NOMO-1 (cell line): ENCODE data around the gene KDM3A.

ENCODE experiments used
- DNase-seq, 2 experiments: peaks; one replicate each; lab custom pipeline; 2025; ENCODE audit not compliant: unreplicated experiment in 2 of 2; lab: John Stamatoyannopoulos, UW

The KDM3A gene

DNA sequence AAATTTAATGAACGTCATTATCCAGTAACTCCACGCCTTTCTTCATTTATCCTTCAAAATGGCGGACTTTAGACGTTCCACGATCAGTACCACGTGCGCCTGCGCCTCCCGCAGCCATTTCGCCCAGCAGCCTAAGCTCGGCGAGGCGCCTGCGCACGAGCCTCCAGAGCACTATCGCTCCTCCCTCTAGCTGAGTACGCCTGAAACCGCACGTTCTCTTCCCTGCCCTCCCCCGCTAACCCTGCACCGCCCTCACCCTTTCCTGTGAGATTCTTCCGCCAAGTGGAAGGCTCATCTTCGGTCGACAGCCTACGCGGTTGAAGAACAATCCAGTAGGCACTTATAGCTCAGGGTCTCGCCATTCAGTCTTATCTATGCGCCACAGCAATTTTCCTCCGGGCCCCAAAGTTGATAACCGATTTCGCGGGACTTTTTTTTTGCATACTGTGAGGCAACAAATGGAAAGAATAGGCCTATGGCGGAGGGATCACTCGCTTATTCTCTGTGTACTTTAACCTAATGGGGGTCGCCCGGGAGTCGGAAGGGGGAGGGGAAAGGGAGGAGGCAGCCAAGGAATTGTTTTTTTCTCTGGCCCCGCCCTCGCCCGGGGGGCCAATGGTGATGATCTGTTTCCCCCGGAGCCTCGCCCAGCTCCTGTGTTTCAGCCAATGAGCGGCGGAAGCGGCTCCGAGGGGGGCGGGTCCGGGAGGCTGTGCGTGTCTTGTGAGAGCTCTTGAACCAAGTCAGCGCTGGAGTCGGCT lies at the start of gene KDM3A:
TSS of gene KDM3A (plus strand) at position 741 of the 761 bp plus-strand sequence. CDS start 677 bp downstream, outside the sequence.
- DNase-seq, result peak; percentile 97 to 98

GRCh38 chr2:86392873-86393518 lies 48.2 kb upstream of the KDM3A start:
- DNase-seq, result no peak

DNA sequence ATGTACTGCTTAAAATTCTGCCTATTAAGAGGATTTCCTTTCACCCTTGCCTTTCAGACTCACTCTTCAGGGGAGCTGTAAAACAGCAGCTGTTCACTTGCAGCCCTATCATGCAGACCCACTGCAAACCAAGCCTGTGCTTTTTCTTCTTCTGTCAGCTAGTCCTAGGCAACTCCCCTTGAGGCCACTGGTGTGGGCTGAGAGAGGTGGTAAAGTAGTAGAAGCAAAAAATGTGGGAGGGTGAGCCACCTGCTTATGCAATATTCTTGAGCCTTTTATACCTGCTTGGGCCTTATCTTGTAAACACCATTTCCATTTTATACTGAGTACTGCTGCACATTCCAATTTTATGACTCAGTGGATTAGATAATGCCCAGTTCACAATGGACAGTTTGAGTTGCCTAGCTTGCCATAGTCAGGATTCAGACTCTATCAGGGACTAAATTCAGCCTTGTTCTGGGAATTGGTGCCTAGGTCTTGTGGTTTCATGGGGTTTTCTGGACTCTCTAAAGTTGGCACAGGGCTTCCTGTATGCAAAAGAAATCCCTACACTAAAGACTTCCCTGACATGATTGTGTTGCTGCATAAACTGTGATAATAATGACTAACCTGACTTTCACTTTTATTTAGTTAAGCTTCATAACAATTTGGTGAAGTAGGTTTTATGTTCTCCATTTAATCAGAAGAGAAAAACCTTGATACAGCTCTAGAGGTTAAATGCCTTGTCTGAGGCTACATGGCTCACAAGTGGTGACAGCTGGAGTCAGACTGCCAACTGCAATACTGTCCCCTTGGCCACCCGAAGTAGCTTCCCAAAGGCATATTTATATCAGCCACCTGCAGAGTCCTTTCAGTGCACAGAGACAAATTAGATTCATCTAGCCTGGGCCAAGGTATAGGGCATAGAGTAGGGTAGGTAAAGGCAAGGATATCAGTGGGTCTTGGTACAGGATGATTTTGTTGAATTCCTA lies 47.4 kb upstream of the KDM3A start:
- DNase-seq, result no peak

DNA sequence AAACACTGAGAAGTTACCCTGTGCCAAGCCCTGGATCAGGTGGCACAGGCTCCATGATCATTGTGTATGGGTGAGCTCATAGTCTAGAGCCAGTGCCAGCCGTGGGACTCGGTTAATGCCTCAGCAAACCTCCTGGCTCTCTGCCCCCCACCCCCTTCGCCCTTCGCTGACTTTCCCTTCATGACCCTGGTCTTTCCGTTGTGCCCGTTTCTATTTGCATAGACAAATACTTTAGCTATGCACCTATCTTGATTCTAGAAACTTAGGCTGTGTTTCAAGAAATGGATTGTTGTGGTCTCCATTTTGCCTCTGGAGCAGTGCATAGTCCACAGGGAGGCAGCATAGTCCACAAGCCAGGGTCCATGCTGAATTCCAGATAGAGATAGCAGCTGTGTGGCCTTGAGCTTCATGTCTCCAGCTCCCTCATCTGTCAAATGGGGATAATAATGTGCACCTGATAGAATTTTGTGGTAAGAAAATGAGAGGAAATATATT lies 44.8 kb upstream of the KDM3A start:
- peak in 1 of 2 experiments; percentile 26 for DNase-seq

DNA sequence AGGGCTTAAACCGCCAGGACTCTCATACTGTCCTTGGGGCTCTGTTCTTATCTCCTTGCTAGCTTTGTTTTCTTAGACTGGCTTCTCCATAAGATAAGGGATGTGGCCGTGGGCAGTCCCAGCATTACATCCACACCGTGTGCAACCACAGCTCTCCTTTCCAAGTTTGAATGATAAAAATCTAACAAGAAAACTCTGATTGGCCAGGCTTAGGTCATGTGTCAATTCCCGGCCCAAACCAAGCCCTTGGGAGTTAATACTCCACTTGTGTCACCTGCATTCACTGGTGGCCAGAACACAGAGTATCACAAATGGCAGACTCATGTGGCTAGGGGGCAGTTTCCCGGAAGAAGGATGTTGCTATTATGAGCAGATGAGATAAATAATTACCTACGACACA lies 43.2 kb upstream of the KDM3A start:
- DNase-seq, result no peak

GRCh38 chr2:86398500-86399474 lies 42.4 kb upstream of the KDM3A start:
- no peak for DNase-seq

DNA sequence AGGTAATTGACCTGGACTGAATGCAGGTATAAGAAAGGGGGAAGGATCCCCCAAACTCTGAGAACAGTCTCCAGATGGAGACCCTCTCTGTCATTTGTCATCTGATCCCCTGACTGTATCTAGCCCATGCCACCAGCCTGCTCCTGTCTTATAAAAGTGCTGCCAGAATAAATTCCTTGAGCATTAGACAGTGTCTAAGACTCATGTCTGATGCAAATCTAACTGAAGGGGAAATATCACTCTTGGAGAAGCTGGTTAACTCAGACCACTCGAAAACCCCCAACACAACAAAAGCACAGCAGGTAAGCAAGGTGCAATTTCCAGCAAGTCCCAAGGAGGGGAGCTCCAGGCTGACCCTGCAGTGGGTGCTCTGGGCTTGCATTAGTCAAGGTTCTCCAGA lies 40.9 kb upstream of the KDM3A start:
- no peak for DNase-seq

DNA sequence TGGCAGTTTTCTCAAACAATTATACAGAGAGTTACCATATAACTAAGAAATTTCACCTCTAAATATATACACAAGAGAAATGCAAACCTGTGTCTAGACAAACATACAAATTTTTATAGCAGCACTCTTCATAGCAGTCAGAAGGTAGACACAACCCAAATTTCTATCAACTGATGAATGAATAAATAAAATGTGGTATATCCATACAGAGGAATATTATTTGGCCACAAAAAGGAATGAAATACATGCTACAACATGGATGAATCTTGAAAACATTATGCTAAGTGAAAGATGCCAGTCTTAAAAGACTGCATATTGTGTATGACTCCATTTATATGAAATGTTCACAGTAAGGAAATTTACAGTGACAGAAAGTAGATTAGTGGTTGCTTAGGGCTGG lies 30.6 kb upstream of the KDM3A start:
- no peak for DNase-seq

GRCh38 chr2:86411396-86411795 lies 29.8 kb upstream of the KDM3A start:
- DNase-seq, result no peak

- DNase-seq, result no peak
Observed at GRCh38 chr2:86412007-86412406, 29.2 kb upstream of the KDM3A start.

DNA sequence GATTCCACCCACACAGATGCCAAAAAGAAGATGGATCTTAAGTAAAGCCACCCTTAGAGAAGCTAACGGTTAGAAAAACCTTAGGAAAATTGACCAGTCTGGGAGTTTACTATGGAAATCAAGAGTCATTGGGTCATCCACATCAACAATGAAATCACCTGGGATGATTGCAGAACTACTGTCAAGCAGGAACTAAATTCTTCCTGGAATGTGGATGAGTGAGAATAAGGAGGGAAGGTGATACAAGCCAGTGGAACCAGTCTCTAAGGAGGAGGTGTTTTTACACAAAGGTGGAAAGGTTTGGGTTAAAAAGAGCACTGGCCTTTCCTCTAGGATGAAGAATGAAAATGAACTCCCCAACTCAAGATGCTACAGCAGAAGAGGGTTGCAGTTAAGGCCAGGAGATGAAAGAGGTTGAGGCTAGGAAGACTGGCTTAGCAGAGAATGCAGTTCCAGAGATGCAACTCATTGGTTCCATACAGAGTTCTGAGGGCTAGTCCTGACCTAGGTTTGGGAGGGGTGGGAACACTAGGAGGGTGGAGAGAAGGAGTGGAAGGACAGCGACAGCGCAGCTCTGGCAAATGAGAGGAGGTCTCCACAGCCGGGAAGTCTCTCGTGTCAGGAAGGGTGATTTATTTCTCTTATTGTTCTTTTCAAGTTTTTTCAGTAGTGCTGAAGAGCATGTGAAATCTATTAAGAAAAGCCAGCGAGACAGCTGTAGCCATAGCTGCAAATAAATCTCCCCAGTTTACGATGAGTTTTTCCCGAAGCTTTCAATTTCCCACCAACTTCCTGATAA lies 27.7 kb upstream of the KDM3A start:
- no peak for DNase-seq

- DNase-seq, result peak in 1 of 2 experiments; percentile 37
Observed at GRCh38 chr2:86414996-86415395, 26.2 kb upstream of the KDM3A start.

- peak; percentile 40 to 66 for DNase-seq
Observed at GRCh38 chr2:86416146-86416545, 25.0 kb upstream of the KDM3A start.

DNA sequence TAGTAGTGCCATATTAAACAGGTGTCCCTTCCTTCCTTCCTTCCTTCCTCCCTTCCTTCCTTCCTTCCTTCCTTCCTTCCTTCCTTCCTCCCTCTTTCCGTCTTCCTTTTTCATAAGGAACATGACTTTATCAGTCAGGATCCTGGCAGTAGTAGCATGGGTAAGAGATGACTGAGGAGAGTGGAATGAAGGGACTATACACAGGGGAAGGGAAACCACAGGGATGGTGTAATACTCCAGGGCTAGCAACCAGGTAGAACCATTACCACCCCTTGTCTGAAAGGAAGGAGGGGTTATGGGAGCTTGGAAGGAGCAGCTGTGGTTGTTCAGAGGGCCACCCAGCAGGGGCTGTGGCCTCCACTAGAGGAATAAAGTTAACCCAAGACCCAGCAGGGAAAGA lies 23.2 kb upstream of the KDM3A start:
- peak in 1 of 2 experiments; percentile 13 for DNase-seq

- no peak for DNase-seq
Observed at GRCh38 chr2:86420913-86421312, 20.3 kb upstream of the KDM3A start.

- DNase-seq, result no peak
Observed at GRCh38 chr2:86426271-86426670, 14.9 kb upstream of the KDM3A start.

DNA sequence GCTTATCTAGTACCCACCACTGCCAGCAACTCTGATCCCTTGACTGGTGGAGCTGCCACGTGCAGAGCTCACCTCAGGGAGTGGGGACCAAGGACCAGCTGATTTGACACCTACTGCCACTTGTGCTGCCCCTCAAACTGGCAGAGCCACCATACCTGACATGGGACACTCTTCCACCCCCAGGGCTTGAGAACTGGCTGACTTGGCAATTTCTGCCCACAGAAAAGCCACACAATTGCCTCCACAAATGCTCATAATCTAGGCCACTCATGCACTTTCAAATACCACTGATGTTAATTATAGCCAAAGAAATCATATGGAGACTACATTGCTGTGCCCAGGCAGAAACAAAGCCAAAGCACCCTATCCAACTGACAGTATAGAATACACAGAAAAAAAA lies 11.8 kb upstream of the KDM3A start:
- no peak for DNase-seq

DNA sequence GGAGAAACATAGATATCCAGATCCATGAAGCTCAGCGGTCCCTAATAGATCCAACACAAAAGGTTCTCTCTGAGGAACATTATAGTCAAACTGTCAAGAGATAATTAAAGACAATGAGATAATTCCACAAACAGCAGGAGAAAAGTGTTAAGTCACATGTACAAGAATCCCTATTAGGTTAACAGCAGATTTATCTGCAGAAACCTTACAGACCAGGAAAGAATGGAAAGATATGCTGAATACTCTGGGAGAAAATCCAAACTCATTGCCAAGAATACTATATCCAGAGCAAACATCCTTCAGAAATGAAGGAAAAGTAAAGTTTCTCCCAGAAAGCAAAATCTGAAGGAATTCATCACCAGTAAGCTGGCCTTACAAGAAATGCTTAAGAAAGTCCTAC lies 10.8 kb upstream of the KDM3A start:
- no peak for DNase-seq

DNA sequence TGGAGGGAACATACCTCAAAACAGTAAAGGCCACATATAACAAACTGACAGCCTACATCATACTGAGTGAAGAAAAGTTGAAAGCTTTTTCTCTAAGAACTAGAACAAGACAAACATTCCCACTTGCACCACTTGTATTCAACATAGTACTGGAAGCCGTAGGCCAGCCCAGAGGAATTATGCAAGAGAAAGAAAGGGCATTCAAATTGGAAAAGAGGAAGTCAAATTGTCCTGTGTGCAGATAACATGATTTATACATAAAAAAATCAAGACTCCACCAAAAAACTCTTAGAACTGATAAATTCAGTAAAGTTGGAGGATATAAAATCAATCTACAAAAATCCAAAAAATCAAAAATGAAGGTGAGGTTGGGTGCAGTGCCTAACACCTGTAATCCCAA lies 8.0 kb upstream of the KDM3A start:
- peak; percentile 57 to 66 for DNase-seq
